ENCODE measurements around the gene CPED1.

CPED1 gene

GRCh38 chr7:121282129-121282528, 293.6 kb downstream of the CPED1 start:
- no peaks in the 10 kb centered on the region for H3K9me2 ChIP-seq (ENCODE audit: low read depth, low read length)
- peak overlapping the region; percentile 20; the same call in 1 of the 2 replicates for H2AFZ ChIP-seq (ENCODE audit: low read length)
- H3K36me3 ChIP-seq (ENCODE audit: insufficient read depth, low read length), result peaks cover 20% of the 10 kb centered on the region
- H3K27ac ChIP-seq (ENCODE audit: low read depth, low read length, poor library complexity, severe bottlenecking), result no peak overlapping the region
- H3K4me2 ChIP-seq (ENCODE audit: low read length), result no peak overlapping the region
- no peaks in the 10 kb centered on the region for H3K27me3 ChIP-seq (ENCODE audit: insufficient read depth, low read length)
- H3K9me3 ChIP-seq (ENCODE audit: low read length), result peaks cover 29% of the 10 kb centered on the region
- TF ChIP-seq EZH2 (IDR thresholded peaks at IDR 0.05; ENCODE audit: borderline replicate concordance, low read length) (no peak), CTCF (IDR thresholded peaks at IDR 0.05; ENCODE audit: low read length) (no peak)
- peaks cover 17% of the 10 kb centered on the region for H3K4me1 ChIP-seq (ENCODE audit: insufficient read depth, low read length, severe bottlenecking)
- no peaks in the 10 kb centered on the region for H3F3A ChIP-seq (ENCODE audit: insufficient read depth, low read length)
- no peak overlapping the region for H3K4me3 ChIP-seq (ENCODE audit: low read depth, low read length, poor library complexity, severe bottlenecking)
- H3K9ac ChIP-seq (ENCODE audit: low read length), result no peak overlapping the region
- H4K20me1 ChIP-seq (ENCODE audit: insufficient read depth, low read length), result no peaks in the 10 kb centered on the region
- H3K79me2 ChIP-seq (ENCODE audit: insufficient read depth, low read length), result no peaks in the 10 kb centered on the region

GRCh38 chr7:121285066-121285667, 296.7 kb downstream of the CPED1 start:
- Histone ChIP-seq H3K9ac (ENCODE audit: low read length) (no peak overlapping the region), H2AFZ (ENCODE audit: low read length) (no peak overlapping the region), H3K27me3 (ENCODE audit: insufficient read depth, low read length) (no peaks in the 10 kb centered on the region), H3K9me2 (ENCODE audit: low read depth, low read length) (no peaks in the 10 kb centered on the region), H3F3A (ENCODE audit: insufficient read depth, low read length) (no peaks in the 10 kb centered on the region), H3K9me3 (ENCODE audit: low read length) (peaks cover 37% of the 10 kb centered on the region), H3K4me1 (ENCODE audit: insufficient read depth, low read length, severe bottlenecking) (no peaks in the 10 kb centered on the region), H3K4me3 (ENCODE audit: low read depth, low read length, poor library complexity, severe bottlenecking) (no peak overlapping the region), H3K4me2 (ENCODE audit: low read length) (no peak overlapping the region), H4K20me1 (ENCODE audit: insufficient read depth, low read length) (no peaks in the 10 kb centered on the region), H3K36me3 (ENCODE audit: insufficient read depth, low read length) (peaks cover 20% of the 10 kb centered on the region), H3K79me2 (ENCODE audit: insufficient read depth, low read length) (no peaks in the 10 kb centered on the region), H3K27ac (ENCODE audit: low read depth, low read length, poor library complexity, severe bottlenecking) (no peak overlapping the region)
- no peak for TF ChIP-seq CTCF (IDR thresholded peaks at IDR 0.05; ENCODE audit: low read length)
- TF ChIP-seq EZH2 (IDR thresholded peaks at IDR 0.05; ENCODE audit: borderline replicate concordance, low read length), result no peak

- H3K4me2 ChIP-seq (ENCODE audit: low read length), result no peak overlapping the region
- H3K4me3 ChIP-seq (ENCODE audit: low read depth, low read length, poor library complexity, severe bottlenecking), result no peak overlapping the region
- H3K4me1 ChIP-seq (ENCODE audit: insufficient read depth, low read length, severe bottlenecking), result no peaks in the 10 kb centered on the region
- H3K79me2 ChIP-seq (ENCODE audit: insufficient read depth, low read length), result no peaks in the 10 kb centered on the region
- H3K9ac ChIP-seq (ENCODE audit: low read length), result no peak overlapping the region
- peaks cover 37% of the 10 kb centered on the region for H3K9me3 ChIP-seq (ENCODE audit: low read length)
- H3F3A ChIP-seq (ENCODE audit: insufficient read depth, low read length), result no peaks in the 10 kb centered on the region
- H3K9me2 ChIP-seq (ENCODE audit: low read depth, low read length), result no peaks in the 10 kb centered on the region
- TF ChIP-seq EZH2 (IDR thresholded peaks at IDR 0.05; ENCODE audit: borderline replicate concordance, low read length) (no peak), CTCF (IDR thresholded peaks at IDR 0.05; ENCODE audit: low read length) (no peak)
- no peak overlapping the region for H3K27ac ChIP-seq (ENCODE audit: low read depth, low read length, poor library complexity, severe bottlenecking)
- H3K36me3 ChIP-seq (ENCODE audit: insufficient read depth, low read length), result peaks cover 20% of the 10 kb centered on the region
- H3K27me3 ChIP-seq (ENCODE audit: insufficient read depth, low read length), result no peaks in the 10 kb centered on the region
- no peaks in the 10 kb centered on the region for H4K20me1 ChIP-seq (ENCODE audit: insufficient read depth, low read length)
- no peak overlapping the region for H2AFZ ChIP-seq (ENCODE audit: low read length)
Measured at GRCh38 chr7:121286186-121286585, 297.7 kb downstream of the CPED1 start.

Data from OCI-LY1 (cell line).